IMR-90 (cell line): ENCODE measurements around the gene ALKBH5. TPM values are rescaled to one million over a fixed set of nuclear protein-coding genes. Genes with fewer than 3 reads are reported as not detected.

Experiments
- ATAC-seq: fragments of 200-7000 bp; cut with Tn5 transposase; 2 replicates; pipeline ENCODE4 v1.9.1; 2020; ENCODE audit warnings: low read depth, mild to moderate bottlenecking, moderate library complexity
- BruUV-seq: library from RNA; stranded (reverse); fragments of 400-500 nt; replicated peaks from 2 replicates; lab custom pipeline; 2021; lab: Mats Ljungman, UMichigan
- CTCF ChIA-PET: fragments of 300-600 bp; formaldehyde crosslinking; extraction: SDS; loops from one replicate; lab custom pipeline; 2021; ENCODE audit warnings: antibody characterized with exemption; lab: Yijun Ruan, JAX
- POLR2A ChIA-PET: fragments of 300-600 bp; sonication (Branson Sonifier 250); formaldehyde crosslinking; loops from one replicate; lab custom pipeline; 2022; ENCODE audit warnings: antibody characterized with exemption; ENCODE audit not compliant: unreplicated experiment; lab: Charles Lee
- DNase-seq: peaks from one replicate; pipeline ENCODE4 v3.0.0; 2013
- H2AFZ ChIP-seq: replicated peaks from 2 replicates; pipeline ENCODE3; 2013; ENCODE audit warnings: low read length, mild to moderate bottlenecking; ENCODE audit not compliant: poor library complexity
- H2AK5ac ChIP-seq: 2 replicates; pipeline ENCODE4 v1.6.1; 2013; ENCODE audit warnings: low read depth, low read length, inconsistent platforms
- H2AK9ac ChIP-seq: replicated peaks from 2 replicates; pipeline ENCODE3; 2013; ENCODE audit warnings: mild to moderate bottlenecking, low read depth, low read length, moderate library complexity; ENCODE audit not compliant: poor library complexity
- H2BK120ac ChIP-seq: 2 replicates; pipeline ENCODE4 v1.6.1; 2013; ENCODE audit warnings: low read depth, low read length, inconsistent platforms
- H2BK15ac ChIP-seq: 3 replicates; pipeline ENCODE4 v1.6.1; 2013; ENCODE audit warnings: low read depth, low read length, inconsistent platforms
- H2BK20ac ChIP-seq: 2 replicates; pipeline ENCODE4 v1.6.1; 2013; ENCODE audit warnings: low read depth, mild to moderate bottlenecking, inconsistent platforms, low read length, moderate library complexity
- H2BK5ac ChIP-seq: 2 replicates; pipeline ENCODE4 v1.6.1; 2013; ENCODE audit warnings: mild to moderate bottlenecking, low read depth, low read length, inconsistent platforms; ENCODE audit not compliant: poor library complexity, severe bottlenecking
- H3K14ac ChIP-seq: replicated peaks from 2 replicates; pipeline ENCODE4 v1.6.1; 2013; ENCODE audit warnings: low read depth, low read length, inconsistent platforms
- H3K18ac ChIP-seq: 2 replicates; pipeline ENCODE4 v1.6.1; 2013; ENCODE audit warnings: low read depth, low read length, control low read depth
- H3K23ac ChIP-seq: 2 replicates; pipeline ENCODE4 v1.6.1; 2013; ENCODE audit warnings: low read depth, low read length, inconsistent platforms
- H3K27ac ChIP-seq: 2 replicates; pipeline ENCODE4 v1.5.1; 2013; ENCODE audit warnings: mild to moderate bottlenecking, control low read depth, low read length; ENCODE audit not compliant: insufficient read depth
- H3K27me3 ChIP-seq: 2 replicates; pipeline ENCODE4 v1.6.1; 2013; ENCODE audit warnings: low read length; ENCODE audit not compliant: control insufficient read depth, insufficient read depth
- H3K36me3 ChIP-seq: 2 replicates; pipeline ENCODE4 v1.6.1; 2013; ENCODE audit warnings: low read length, mixed read lengths; ENCODE audit not compliant: control insufficient read depth, insufficient read depth
- H3K4ac ChIP-seq: 2 replicates; pipeline ENCODE4 v1.6.1; 2013; ENCODE audit warnings: low read depth, low read length, inconsistent platforms
- H3K4me1 ChIP-seq: 2 replicates; pipeline ENCODE4 v1.6.1; 2013; ENCODE audit warnings: low read length, mixed read lengths; ENCODE audit not compliant: control insufficient read depth, insufficient read depth
- H3K4me2 ChIP-seq: 2 replicates; pipeline ENCODE4 v1.6.1; 2013; ENCODE audit warnings: low read depth, mild to moderate bottlenecking, control low read depth, low read length, moderate library complexity
- H3K4me3 ChIP-seq: 2 replicates; pipeline ENCODE4 v1.5.1; 2013; ENCODE audit warnings: low read depth, mild to moderate bottlenecking, control low read depth, low read length, moderate library complexity; ENCODE audit not compliant: insufficient read depth
- H3K56ac ChIP-seq: 2 replicates; pipeline ENCODE4 v1.6.1; 2013; ENCODE audit warnings: low read length, inconsistent platforms; ENCODE audit not compliant: insufficient read depth; ENCODE audit errors: extremely low read depth
- H3K79me1 ChIP-seq, 2 experiments: 2 replicates each; pipeline ENCODE4 v1.6.1; 2013; ENCODE audit warnings: low read length in 2 of 2, inconsistent platforms in 1 of 2, low read depth in 1 of 2
- H3K9ac ChIP-seq: 2 replicates; pipeline ENCODE4 v1.6.1; 2013; ENCODE audit warnings: low read depth, low read length, control low read depth
- H3K9me1 ChIP-seq: 2 replicates; pipeline ENCODE4 v1.6.1; 2013; ENCODE audit warnings: low read length, inconsistent platforms; ENCODE audit not compliant: insufficient read depth
- H3K9me3 ChIP-seq: 2 replicates; pipeline ENCODE4 v1.6.1; 2013; ENCODE audit warnings: low read length; ENCODE audit not compliant: control insufficient read depth, insufficient read depth
- H4K20me1 ChIP-seq: 2 replicates; pipeline ENCODE4 v1.6.1; 2013; ENCODE audit warnings: low read length, inconsistent platforms; ENCODE audit not compliant: insufficient read depth
- H4K5ac ChIP-seq: 2 replicates; pipeline ENCODE4 v1.6.1; 2013; ENCODE audit warnings: mild to moderate bottlenecking, low read depth, low read length, control low read depth
- H4K8ac ChIP-seq, 2 experiments: 2 replicates each; pipeline ENCODE4 v1.6.1; 2013; ENCODE audit warnings: low read depth in 2 of 2, low read length in 2 of 2, control low read depth in 1 of 2, inconsistent platforms in 1 of 2
- H4K91ac ChIP-seq: 2 replicates; pipeline ENCODE4 v1.6.1; 2013; ENCODE audit warnings: low read depth, low read length, inconsistent platforms; ENCODE audit not compliant: insufficient read depth
- BHLHE40 ChIP-seq: fragments of 150-350 bp; IDR thresholded peaks from 2 replicates; pipeline ENCODE4 v1.6.1; 2016; ENCODE audit warnings: mild to moderate bottlenecking, low read depth, low read length
- CEBPB ChIP-seq: IDR thresholded peaks from 2 replicates; pipeline ENCODE4 v1.6.1; 2012; ENCODE audit warnings: low read depth, low read length, improper control_type of control experiment
- FOS ChIP-seq: fragments of 150-350 bp; IDR thresholded peaks from 2 replicates; pipeline ENCODE4 v1.6.1; 2016; ENCODE audit warnings: low read depth, low read length
- MAFK ChIP-seq: IDR thresholded peaks from 2 replicates; pipeline ENCODE4 v1.6.1; 2012; ENCODE audit warnings: low read depth, low read length, improper control_type of control experiment
- MAZ ChIP-seq: IDR thresholded peaks from 2 replicates; pipeline ENCODE4 v1.6.1; 2012; ENCODE audit warnings: low read depth, mild to moderate bottlenecking, low read length, improper control_type of control experiment, moderate library complexity, borderline replicate concordance
- MXI1 ChIP-seq: IDR thresholded peaks from 2 replicates; pipeline ENCODE4 v1.6.1; 2012; ENCODE audit warnings: low read depth, mild to moderate bottlenecking, low read length, moderate library complexity, borderline replicate concordance
- NFE2L2 ChIP-seq: fragments of 150-350 bp; IDR thresholded peaks from 2 replicates; pipeline ENCODE4 v1.6.1; 2016; ENCODE audit warnings: low read depth, mild to moderate bottlenecking, low read length
- POLR2A ChIP-seq: IDR thresholded peaks from 2 replicates; pipeline ENCODE4 v1.6.1; 2012; ENCODE audit warnings: mild to moderate bottlenecking, low read depth, low read length
- RAD21 ChIP-seq: IDR thresholded peaks from 2 replicates; pipeline ENCODE4 v1.6.1; 2012; ENCODE audit warnings: low read length, improper control_type of control experiment
- SMC3 ChIP-seq: fragments of 150-350 bp; IDR thresholded peaks from 2 replicates; pipeline ENCODE4 v1.6.1; 2016; ENCODE audit warnings: low read depth, mild to moderate bottlenecking, antibody characterized with exemption, low read length, moderate library complexity
- WGBS, 2 experiments: methylation state at CpG; one replicate each; pipeline versions ENCODE4 v1.1.5 to v1.1.7; 2013; ENCODE audit warnings: missing lambda C conversion rate in 2 of 2; ENCODE audit not compliant: insufficient read length in 1 of 2; ENCODE audit errors: extremely low coverage in 2 of 2; 5-methylcytosine and 5-hydroxymethylcytosine counted together
- dilution Hi-C: fragments of 300-500 bp; cut with HindIII; formaldehyde crosslinking; loops from one replicate; pipeline ENCODE4 v1.14.3; 2018; ENCODE audit warnings: low sequenced_read_pairs; ENCODE audit not compliant: unreplicated experiment
- in situ Hi-C: fragments of 300-500 bp; cut with MboI; formaldehyde crosslinking; loops from 3 replicates; pipeline ENCODE4 v1.14.3; 2019; ENCODE audit warnings: low sequenced_read_pairs, inconsistent platforms, mixed read lengths
- intact Hi-C: fragments of 100-400 bp; cut with micrococcal nuclease; formaldehyde crosslinking; loops from 2 replicates; pipeline ENCODE4 v1.10.0; 2022
- polyA plus RNA-seq, 3 experiments: library from polyadenylated mRNA; depleted of rRNA; stranded (reverse); fragments of >200 nt; gene quantifications; 2 replicates each; pipeline ENCODE4 v1.2.3, GENCODE V29; 2012; ENCODE audit warnings: low replicate concordance in 1 of 3
- total RNA-seq: library from RNA; depleted of rRNA; stranded (reverse); fragments of >200 nt; gene quantifications from 2 replicates; pipeline ENCODE4 v1.2.3, GENCODE V29; 2012
- TF ChIP-seq, protein P1 (sequence below): fragments of 150-350 bp; IDR thresholded peaks from 2 replicates; pipeline ENCODE4 v1.6.1; 2017; ENCODE audit warnings: mild to moderate bottlenecking, antibody characterized with exemption, low read length, low read depth
- TF ChIP-seq, protein P2 (sequence below): fragments of 150-350 bp; IDR thresholded peaks from 2 replicates; pipeline ENCODE4 v1.6.1; 2016; ENCODE audit warnings: low read depth, mild to moderate bottlenecking, low read length, moderate library complexity, borderline replicate concordance
- TF ChIP-seq, protein P3 (sequence below): conservative IDR thresholded peaks from 2 replicates; pipeline ENCODE4 v1.5.1; 2012; ENCODE audit warnings: mild to moderate bottlenecking, low read depth, low read length, improper control_type of control experiment

Gene ALKBH5
- total and polyA plus RNA-seq, 2 of the 4 experiments (the other 2 are of a cell fraction) = 57.6 to 79.6 TPM

DNA sequence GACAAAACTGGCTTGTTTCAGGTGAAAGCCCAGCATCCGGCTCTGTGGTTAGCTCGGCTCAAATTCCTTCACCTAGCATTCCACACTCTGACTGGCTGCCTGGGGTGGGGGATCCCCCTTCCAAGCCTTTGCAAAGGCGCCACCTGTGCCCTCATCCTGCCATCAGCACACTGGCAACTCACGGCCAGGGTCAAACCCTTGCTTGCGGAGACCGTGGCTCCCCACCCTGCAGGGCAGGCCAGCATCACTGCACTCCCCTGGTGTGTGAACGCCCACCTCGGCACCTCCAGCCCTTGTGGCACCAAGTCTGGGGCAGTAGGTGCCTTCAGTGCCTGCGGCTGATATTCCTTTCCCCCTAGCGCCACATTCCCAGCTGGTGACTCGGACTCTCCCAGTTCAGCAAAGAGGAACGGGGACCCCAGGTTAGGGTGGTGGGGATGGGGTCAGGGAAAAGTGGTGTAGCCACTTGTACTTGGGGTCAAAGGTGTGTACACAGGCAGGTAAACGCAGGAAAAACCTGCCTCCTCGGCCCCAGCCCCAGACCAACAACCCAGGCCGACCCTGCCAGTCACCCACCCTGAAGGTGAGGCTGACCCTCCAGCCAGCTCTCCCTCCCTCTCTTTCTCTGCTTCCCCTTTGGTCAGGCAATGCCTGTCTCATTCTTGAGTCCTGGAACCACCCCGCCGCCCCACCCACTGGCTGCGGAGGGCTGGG lies 73.8 kb downstream of the ALKBH5 start:
- intact Hi-C loops (no loop called here), in situ Hi-C loops (no loop called here), dilution Hi-C loops (no loop called here)
- CTCF ChIA-PET = no interaction called here
- H3K4me3 ChIP-seq = peak overlapping the region; percentile 100
- peak overlapping the region; percentile 99 for H2AFZ ChIP-seq
- H2BK120ac ChIP-seq = peak overlapping the region; percentile 95; the same call in 1 of the 2 replicates
- peaks cover 12% of the 10 kb centered on the region; the same call in 1 of the 2 replicates for H3K9me1 ChIP-seq
- peak overlapping the region; percentile 96 for H3K9ac ChIP-seq
- peaks cover 18% of the 10 kb centered on the region for H3K4me1 ChIP-seq
- H3K9me3 ChIP-seq = no peaks in the 10 kb centered on the region
- peaks cover 25% of the 10 kb centered on the region for H4K20me1 ChIP-seq
- peak overlapping the region; percentile 99 for H2BK5ac ChIP-seq
- H2AK5ac ChIP-seq = peak overlapping the region; percentile 97
- BruUV-seq = no TSS peak
- peak overlapping the region; percentile 100 for H3K4ac ChIP-seq
- H2BK20ac ChIP-seq = no peak overlapping the region
- ATAC-seq (peak; percentile 24), DNase-seq (no peak)
- H4K8ac ChIP-seq = peak overlapping the region; percentile 51 to 99; a peak in 3 of 4 replicates
- peak overlapping the region; percentile 100 for H3K23ac ChIP-seq
- H3K14ac ChIP-seq = peak overlapping the region; percentile 100
- POLR2A ChIA-PET = no interaction called here
- peak overlapping the region; percentile 98 for H3K4me2 ChIP-seq
- H3K36me3 ChIP-seq = peaks cover 40% of the 10 kb centered on the region
- peak overlapping the region; percentile 100 for H4K91ac ChIP-seq
- no peaks in the 10 kb centered on the region for H3K27me3 ChIP-seq
- H3K79me1 ChIP-seq = peaks cover 25 to 79% of the 10 kb centered on the region in 2 experiments
- peak overlapping the region; percentile 98; the same call in 1 of the 2 replicates for H4K5ac ChIP-seq
- 0% methylated on average over 5 of the region's 18 CpGs; no CpG with 5 or more reads in 1 of the 2 experiments for WGBS, 2 experiments
- peak overlapping the region; percentile 94 for H3K27ac ChIP-seq
- H3K18ac ChIP-seq = no peak overlapping the region; the same call in 1 of the 2 replicates
- peak overlapping the region; percentile 100 for H2AK9ac ChIP-seq
- TF ChIP-seq POLR2A = no peak; the same call in 1 of the 2 replicates
- no peak for TF ChIP-seq MAFK
- TF ChIP-seq BHLHE40 = no peak
- TF ChIP-seq FOS = no peak
- TF ChIP-seq MXI1 = no peak
- TF ChIP-seq, protein P1, sequence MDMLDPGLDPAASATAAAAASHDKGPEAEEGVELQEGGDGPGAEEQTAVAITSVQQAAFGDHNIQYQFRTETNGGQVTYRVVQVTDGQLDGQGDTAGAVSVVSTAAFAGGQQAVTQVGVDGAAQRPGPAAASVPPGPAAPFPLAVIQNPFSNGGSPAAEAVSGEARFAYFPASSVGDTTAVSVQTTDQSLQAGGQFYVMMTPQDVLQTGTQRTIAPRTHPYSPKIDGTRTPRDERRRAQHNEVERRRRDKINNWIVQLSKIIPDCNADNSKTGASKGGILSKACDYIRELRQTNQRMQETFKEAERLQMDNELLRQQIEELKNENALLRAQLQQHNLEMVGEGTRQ = no peak
- no peak for TF ChIP-seq RAD21
- TF ChIP-seq, protein P2, sequence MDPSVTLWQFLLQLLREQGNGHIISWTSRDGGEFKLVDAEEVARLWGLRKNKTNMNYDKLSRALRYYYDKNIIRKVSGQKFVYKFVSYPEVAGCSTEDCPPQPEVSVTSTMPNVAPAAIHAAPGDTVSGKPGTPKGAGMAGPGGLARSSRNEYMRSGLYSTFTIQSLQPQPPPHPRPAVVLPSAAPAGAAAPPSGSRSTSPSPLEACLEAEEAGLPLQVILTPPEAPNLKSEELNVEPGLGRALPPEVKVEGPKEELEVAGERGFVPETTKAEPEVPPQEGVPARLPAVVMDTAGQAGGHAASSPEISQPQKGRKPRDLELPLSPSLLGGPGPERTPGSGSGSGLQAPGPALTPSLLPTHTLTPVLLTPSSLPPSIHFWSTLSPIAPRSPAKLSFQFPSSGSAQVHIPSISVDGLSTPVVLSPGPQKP = no peak
- no peak for TF ChIP-seq SMC3
- TF ChIP-seq MAZ = no peak
- no peak for TF ChIP-seq NFE2L2
- TF ChIP-seq, protein P3, sequence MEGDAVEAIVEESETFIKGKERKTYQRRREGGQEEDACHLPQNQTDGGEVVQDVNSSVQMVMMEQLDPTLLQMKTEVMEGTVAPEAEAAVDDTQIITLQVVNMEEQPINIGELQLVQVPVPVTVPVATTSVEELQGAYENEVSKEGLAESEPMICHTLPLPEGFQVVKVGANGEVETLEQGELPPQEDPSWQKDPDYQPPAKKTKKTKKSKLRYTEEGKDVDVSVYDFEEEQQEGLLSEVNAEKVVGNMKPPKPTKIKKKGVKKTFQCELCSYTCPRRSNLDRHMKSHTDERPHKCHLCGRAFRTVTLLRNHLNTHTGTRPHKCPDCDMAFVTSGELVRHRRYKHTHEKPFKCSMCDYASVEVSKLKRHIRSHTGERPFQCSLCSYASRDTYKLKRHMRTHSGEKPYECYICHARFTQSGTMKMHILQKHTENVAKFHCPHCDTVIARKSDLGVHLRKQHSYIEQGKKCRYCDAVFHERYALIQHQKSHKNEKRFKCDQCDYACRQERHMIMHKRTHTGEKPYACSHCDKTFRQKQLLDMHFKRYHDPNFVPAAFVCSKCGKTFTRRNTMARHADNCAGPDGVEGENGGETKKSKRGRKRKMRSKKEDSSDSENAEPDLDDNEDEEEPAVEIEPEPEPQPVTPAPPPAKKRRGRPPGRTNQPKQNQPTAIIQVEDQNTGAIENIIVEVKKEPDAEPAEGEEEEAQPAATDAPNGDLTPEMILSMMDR = no peak
- TF ChIP-seq CEBPB = no peak
- H3K56ac ChIP-seq = peak overlapping the region; percentile 94
- H2BK15ac ChIP-seq = no peak overlapping the region; the same call in 2 of the 3 replicates
